Measurements from ENCODE around the gene RABEP2. TPM values are rescaled to one million over a fixed set of nuclear protein-coding genes. Genes with fewer than 3 reads are reported as not detected.
"Not testable (repeated sequence)": the region's sequence is repeated elsewhere in the genome, so short reads cannot be mapped to it uniquely, and the experiment has no call there.

RABEP2 gene
- total RNA-seq, 1 experiment from 2014 or later = 17.8 TPM

DNA sequence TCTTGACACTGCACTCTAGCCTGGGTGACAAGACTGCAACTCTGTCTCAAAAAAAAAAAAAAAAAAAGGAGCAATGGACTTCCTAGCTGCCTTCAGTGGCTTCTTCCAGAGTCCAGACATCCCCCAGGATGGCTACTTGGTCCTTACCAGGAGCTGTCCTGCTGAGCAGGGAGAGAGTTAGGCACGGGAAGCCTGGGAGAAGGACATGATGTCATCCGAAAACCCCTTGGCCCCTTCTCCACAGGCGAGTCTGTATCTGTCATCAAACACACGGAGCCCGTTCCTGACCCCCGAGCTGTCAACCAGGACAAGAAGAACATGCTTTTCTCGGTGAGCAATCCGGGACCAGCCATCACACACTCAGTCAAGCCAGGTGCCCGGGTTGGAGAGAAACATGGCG lies 38.1 kb downstream of the RABEP2 start:
- ChIA-PET POLR2A (no interaction called here), CTCF (interaction anchor here (0.7 kb wide), 1 partner anchor 23 kb away, joined by 3 read pairs; no protein-coding TSS in a partner anchor)
- TF ChIP-seq, protein P1, sequence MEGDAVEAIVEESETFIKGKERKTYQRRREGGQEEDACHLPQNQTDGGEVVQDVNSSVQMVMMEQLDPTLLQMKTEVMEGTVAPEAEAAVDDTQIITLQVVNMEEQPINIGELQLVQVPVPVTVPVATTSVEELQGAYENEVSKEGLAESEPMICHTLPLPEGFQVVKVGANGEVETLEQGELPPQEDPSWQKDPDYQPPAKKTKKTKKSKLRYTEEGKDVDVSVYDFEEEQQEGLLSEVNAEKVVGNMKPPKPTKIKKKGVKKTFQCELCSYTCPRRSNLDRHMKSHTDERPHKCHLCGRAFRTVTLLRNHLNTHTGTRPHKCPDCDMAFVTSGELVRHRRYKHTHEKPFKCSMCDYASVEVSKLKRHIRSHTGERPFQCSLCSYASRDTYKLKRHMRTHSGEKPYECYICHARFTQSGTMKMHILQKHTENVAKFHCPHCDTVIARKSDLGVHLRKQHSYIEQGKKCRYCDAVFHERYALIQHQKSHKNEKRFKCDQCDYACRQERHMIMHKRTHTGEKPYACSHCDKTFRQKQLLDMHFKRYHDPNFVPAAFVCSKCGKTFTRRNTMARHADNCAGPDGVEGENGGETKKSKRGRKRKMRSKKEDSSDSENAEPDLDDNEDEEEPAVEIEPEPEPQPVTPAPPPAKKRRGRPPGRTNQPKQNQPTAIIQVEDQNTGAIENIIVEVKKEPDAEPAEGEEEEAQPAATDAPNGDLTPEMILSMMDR (IDR thresholded peaks at IDR 0.05; ENCODE audit: unreplicated experiment) = no peak
- intact Hi-C loops (cut with micrococcal nuclease) = no loop called here
- no peaks in the 10 kb centered on the region for H3K9me3 Mint-ChIP-seq (ENCODE audit: unreplicated experiment)
- no peak overlapping the region for H3K27ac Mint-ChIP-seq (ENCODE audit: low read depth, unreplicated experiment)
- DNase-seq (ENCODE audit: unreplicated experiment) = no peak
- H3K36me3 Mint-ChIP-seq (ENCODE audit: insufficient read depth, unreplicated experiment) = no peaks in the 10 kb centered on the region
- no TSS peak for BruUV-seq (replicated peaks)
- no peak overlapping the region for H3K4me3 Mint-ChIP-seq (ENCODE audit: unreplicated experiment)
- peaks cover 12% of the 10 kb centered on the region for H3K27me3 Mint-ChIP-seq (ENCODE audit: insufficient read depth, unreplicated experiment)
- H3K4me1 Mint-ChIP-seq (ENCODE audit: insufficient read depth, unreplicated experiment) = no peaks in the 10 kb centered on the region

DNA sequence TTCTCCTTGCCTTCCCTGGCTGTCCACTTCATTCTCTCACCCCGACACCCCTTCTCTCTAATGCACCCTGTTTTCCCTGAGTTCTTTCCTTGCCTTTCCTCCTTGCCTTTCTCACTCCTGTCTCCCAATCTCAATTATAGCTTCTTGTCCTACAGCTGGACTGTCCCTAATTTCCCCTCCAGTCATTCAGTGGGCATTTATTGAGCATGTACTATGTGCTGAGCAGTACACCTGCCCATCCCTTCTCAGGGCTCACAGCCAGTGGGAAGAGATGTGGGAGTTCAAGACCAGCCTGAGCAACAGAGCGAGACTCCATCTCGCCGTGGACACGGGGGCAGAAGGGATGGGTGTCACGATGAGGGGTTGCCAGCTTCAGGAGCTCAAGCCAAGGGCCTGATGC lies 41.0 kb downstream of the RABEP2 start:
- CTCF ChIA-PET = interaction anchor here (1.4 kb wide), 1 partner anchor 11 kb away, joined by 3 read pairs; no protein-coding TSS in a partner anchor
- no peak overlapping the region for H3K27ac Mint-ChIP-seq (ENCODE audit: low read depth, unreplicated experiment)
- H3K4me3 Mint-ChIP-seq (ENCODE audit: unreplicated experiment) = no peak overlapping the region
- H3K9me3 Mint-ChIP-seq (ENCODE audit: unreplicated experiment) = no peaks in the 10 kb centered on the region
- no peaks in the 10 kb centered on the region for H3K36me3 Mint-ChIP-seq (ENCODE audit: insufficient read depth, unreplicated experiment)
- no peaks in the 10 kb centered on the region for H3K4me1 Mint-ChIP-seq (ENCODE audit: insufficient read depth, unreplicated experiment)
- no TSS peak for BruUV-seq (replicated peaks)
- H3K27me3 Mint-ChIP-seq (ENCODE audit: insufficient read depth, unreplicated experiment) = peaks cover 12% of the 10 kb centered on the region
- POLR2A ChIA-PET = interaction anchor here (1.2 kb wide), 1 partner anchor 37 kb away, joined by 3 read pairs; no protein-coding TSS in a partner anchor
- DNase-seq (ENCODE audit: unreplicated experiment) = no peak
- TF ChIP-seq, protein P1 (IDR thresholded peaks at IDR 0.05; ENCODE audit: unreplicated experiment) = no peak
- intact Hi-C loops (cut with micrococcal nuclease) = no loop called here

DNA sequence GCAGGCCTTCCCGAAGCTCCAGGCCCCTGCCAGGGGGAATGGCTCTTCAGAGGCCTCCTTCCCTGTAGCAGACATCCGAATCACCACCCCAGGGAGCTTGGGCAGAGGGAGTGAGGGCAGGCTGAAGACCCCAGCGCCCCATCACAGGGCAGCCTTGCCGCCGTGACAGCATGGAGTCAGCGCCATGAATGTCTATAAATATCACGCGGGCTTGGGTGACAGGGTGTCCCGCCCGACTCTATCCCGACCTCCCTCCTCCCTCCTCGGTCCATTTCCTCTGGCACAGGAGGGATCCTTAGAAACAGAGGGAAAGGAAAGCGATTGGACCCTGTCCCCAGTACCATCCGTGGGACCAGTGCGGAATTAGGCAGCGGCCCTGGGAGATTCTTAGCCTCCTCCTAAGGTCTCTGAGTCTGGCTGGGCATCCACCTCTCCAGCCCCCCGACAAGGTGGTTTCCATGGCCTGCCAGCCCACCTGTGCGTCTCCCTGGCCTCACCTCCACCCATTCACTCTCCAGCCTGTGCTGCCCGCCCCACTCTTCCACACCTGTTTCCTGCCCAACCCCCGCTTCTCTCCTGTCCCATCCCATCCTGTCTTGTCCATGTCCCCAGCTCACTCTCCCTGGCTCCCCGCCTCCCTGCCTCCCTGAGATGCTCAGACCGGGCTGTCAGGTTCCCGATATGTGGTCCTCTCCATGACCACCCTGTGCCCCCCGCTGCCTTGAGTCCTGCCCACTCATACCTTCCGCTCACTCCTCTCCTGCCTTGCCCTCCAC lies 41.6 kb downstream of the RABEP2 start:
- Mint-ChIP-seq H3K36me3 (ENCODE audit: insufficient read depth, unreplicated experiment) (no peaks in the 10 kb centered on the region), H3K9me3 (ENCODE audit: unreplicated experiment) (no peaks in the 10 kb centered on the region), H3K27ac (ENCODE audit: low read depth, unreplicated experiment) (no peak overlapping the region), H3K4me1 (ENCODE audit: insufficient read depth, unreplicated experiment) (no peaks in the 10 kb centered on the region), H3K4me3 (ENCODE audit: unreplicated experiment) (no peak overlapping the region), H3K27me3 (ENCODE audit: insufficient read depth, unreplicated experiment) (peaks cover 12% of the 10 kb centered on the region)
- DNase-seq (ENCODE audit: unreplicated experiment) = no peak
- ChIA-PET POLR2A (interaction anchor here (1.2 kb wide), 1 partner anchor 37 kb away, joined by 3 read pairs; no protein-coding TSS in a partner anchor), CTCF (interaction anchor here (0.8 kb wide), 1 partner anchor 400 kb away, joined by 3 read pairs; no protein-coding TSS in a partner anchor)
- TF ChIP-seq, protein P1 (IDR thresholded peaks at IDR 0.05; ENCODE audit: unreplicated experiment) = no peak
- intact Hi-C loops (cut with micrococcal nuclease) = no loop called here
- BruUV-seq (replicated peaks) = no TSS peak

DNA sequence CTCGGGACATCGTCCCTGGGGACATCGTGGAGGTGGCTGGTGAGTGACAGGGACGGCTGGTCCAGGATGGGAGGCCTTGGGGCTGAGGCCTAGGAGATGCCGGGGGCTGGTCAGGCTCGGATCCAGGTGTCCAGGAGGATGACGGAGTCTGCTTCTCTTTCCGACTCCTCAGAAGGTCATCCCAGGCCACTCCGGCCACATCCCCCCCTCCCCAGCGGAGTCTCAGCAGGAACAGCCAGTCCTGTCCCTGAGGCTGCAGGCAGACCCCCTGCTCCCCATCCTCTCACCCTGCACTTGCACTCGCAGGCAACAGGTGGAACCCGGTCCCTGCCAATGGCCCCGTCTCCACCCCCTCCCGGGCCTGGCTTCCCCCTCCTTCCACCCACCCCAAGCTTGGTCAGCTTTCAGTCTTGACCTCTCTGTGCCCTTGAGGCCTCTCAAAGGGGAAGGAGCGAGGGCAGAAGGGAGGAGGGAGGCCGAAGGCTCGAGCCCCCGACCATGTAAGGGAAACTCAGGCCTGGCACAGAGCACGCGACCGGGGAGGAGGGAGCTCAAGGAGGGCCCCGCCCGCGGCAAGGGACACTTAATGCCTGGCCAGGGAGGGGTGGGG lies 42.4 kb downstream of the RABEP2 start:
- Mint-ChIP-seq H3K4me3 (ENCODE audit: unreplicated experiment) (no peak overlapping the region), H3K27me3 (ENCODE audit: insufficient read depth, unreplicated experiment) (peaks cover 12% of the 10 kb centered on the region), H3K9me3 (ENCODE audit: unreplicated experiment) (no peaks in the 10 kb centered on the region), H3K27ac (ENCODE audit: low read depth, unreplicated experiment) (no peak overlapping the region), H3K4me1 (ENCODE audit: insufficient read depth, unreplicated experiment) (no peaks in the 10 kb centered on the region), H3K36me3 (ENCODE audit: insufficient read depth, unreplicated experiment) (no peaks in the 10 kb centered on the region)
- no TSS peak for BruUV-seq (replicated peaks)
- intact Hi-C loops (cut with micrococcal nuclease) = no loop called here
- no peak for DNase-seq (ENCODE audit: unreplicated experiment)
- TF ChIP-seq, protein P1 (IDR thresholded peaks at IDR 0.05; ENCODE audit: unreplicated experiment) = no peak
- ChIA-PET POLR2A (no interaction called here), CTCF (interaction anchor here (0.8 kb wide), 1 partner anchor 399 kb away, joined by 3 read pairs; no protein-coding TSS in a partner anchor)

DNA sequence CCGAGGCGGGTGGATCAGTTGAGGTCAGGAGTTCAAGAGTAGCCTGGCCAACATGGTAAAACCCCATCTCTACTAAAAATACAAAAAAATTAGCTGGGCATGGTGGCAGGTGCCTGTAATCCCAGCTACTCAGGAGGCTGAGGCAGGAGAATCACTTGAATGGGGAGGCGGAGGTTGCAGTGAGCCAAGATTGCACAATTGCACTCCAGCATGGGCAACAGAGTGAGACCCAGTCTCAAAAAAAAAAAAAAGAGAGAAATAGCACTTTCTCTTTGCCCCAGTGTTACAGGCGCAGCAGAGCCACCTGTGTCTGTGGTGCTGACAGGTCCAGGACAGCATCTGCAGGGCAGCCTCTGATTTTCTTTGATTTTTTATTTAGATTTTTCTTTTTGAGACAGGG lies 43.5 kb downstream of the RABEP2 start:
- H3K36me3 Mint-ChIP-seq (ENCODE audit: insufficient read depth, unreplicated experiment); BruUV-seq (replicated peaks); H3K4me3 Mint-ChIP-seq (ENCODE audit: unreplicated experiment); H3K4me1 Mint-ChIP-seq (ENCODE audit: insufficient read depth, unreplicated experiment); CTCF ChIA-PET; POLR2A ChIA-PET; intact Hi-C loops (cut with micrococcal nuclease); H3K9me3 Mint-ChIP-seq (ENCODE audit: unreplicated experiment); H3K27ac Mint-ChIP-seq (ENCODE audit: low read depth, unreplicated experiment); DNase-seq (ENCODE audit: unreplicated experiment): not testable (repeated sequence)
- H3K27me3 Mint-ChIP-seq (ENCODE audit: insufficient read depth, unreplicated experiment) = peaks cover 12% of the 10 kb centered on the region
